H9 (cell line): ENCODE data around the gene CCDC74A. TPM values are rescaled to one million over a fixed set of nuclear protein-coding genes. Genes with fewer than 3 reads are reported as not detected.

Experiments
- DNase-seq: peaks from one replicate; pipeline ENCODE4 v3.0.0-alpha.2; 2017
- H2AFZ ChIP-seq: one replicate; pipeline ENCODE4 v1.6.1; 2013; ENCODE audit warnings: mild to moderate bottlenecking, low read length, control low read depth, moderate library complexity
- H2AK5ac ChIP-seq: 2 replicates; pipeline ENCODE4 v1.6.1; 2013; ENCODE audit warnings: low read length, control low read depth, mixed read lengths; ENCODE audit not compliant: insufficient read length
- H2BK120ac ChIP-seq: one replicate; pipeline ENCODE4 v1.6.1; 2013; ENCODE audit warnings: low read depth, mild to moderate bottlenecking, low read length, control low read depth, inconsistent platforms; ENCODE audit not compliant: poor library complexity, severe bottlenecking
- H2BK12ac ChIP-seq: 2 replicates; pipeline ENCODE4 v1.6.1; 2013; ENCODE audit warnings: low read length, control low read depth, mixed read lengths, low read depth; ENCODE audit not compliant: insufficient read length
- H2BK15ac ChIP-seq: 2 replicates; pipeline ENCODE4 v1.6.1; 2013; ENCODE audit warnings: low read depth, low read length, control low read depth
- H2BK20ac ChIP-seq: one replicate; pipeline ENCODE4 v1.6.1; 2013; ENCODE audit warnings: low read depth, mild to moderate bottlenecking, low read length, control low read depth, inconsistent platforms; ENCODE audit not compliant: poor library complexity, severe bottlenecking
- H2BK5ac ChIP-seq: 2 replicates; pipeline ENCODE4 v1.6.1; 2013; ENCODE audit warnings: low read length, control low read depth, mixed read lengths; ENCODE audit not compliant: insufficient read length
- H3K14ac ChIP-seq: 2 replicates; pipeline ENCODE4 v1.6.1; 2013; ENCODE audit warnings: low read length, control low read depth; ENCODE audit not compliant: insufficient read depth
- H3K18ac ChIP-seq: 2 replicates; pipeline ENCODE4 v1.6.1; 2013; ENCODE audit warnings: low read depth, mild to moderate bottlenecking, mixed read lengths, low read length, control low read depth; ENCODE audit not compliant: insufficient read length
- H3K23ac ChIP-seq: 2 replicates; pipeline ENCODE4 v1.6.1; 2013; ENCODE audit warnings: low read length, control low read depth, mixed read lengths, low read depth; ENCODE audit not compliant: insufficient read length
- H3K23me2 ChIP-seq: 2 replicates; pipeline ENCODE4 v1.6.1; 2013; ENCODE audit warnings: low read depth, mild to moderate bottlenecking, mixed read lengths, low read length, control low read depth; ENCODE audit not compliant: insufficient read length, poor library complexity, severe bottlenecking
- H3K27ac ChIP-seq: 2 replicates; pipeline ENCODE4 v1.5.1; 2013; ENCODE audit warnings: low read length, control low read depth, mixed read lengths, low read depth; ENCODE audit not compliant: insufficient read length
- H3K27me3 ChIP-seq: 2 replicates; pipeline ENCODE4 v1.6.1; 2013; ENCODE audit warnings: low read length, control low read depth, inconsistent platforms; ENCODE audit not compliant: insufficient read depth
- H3K4ac ChIP-seq: 2 replicates; pipeline ENCODE4 v1.6.1; 2013; ENCODE audit warnings: low read depth, mild to moderate bottlenecking, control low read depth, inconsistent platforms, low read length, moderate library complexity
- H3K4me1 ChIP-seq: 2 replicates; pipeline ENCODE4 v1.6.1; 2013; ENCODE audit warnings: low read length, control low read depth, inconsistent platforms; ENCODE audit not compliant: insufficient read depth
- H3K4me2 ChIP-seq: 2 replicates; pipeline ENCODE4 v1.6.1; 2013; ENCODE audit warnings: low read length, control low read depth, mixed read lengths; ENCODE audit not compliant: insufficient read length, insufficient read depth
- H3K56ac ChIP-seq: 2 replicates; pipeline ENCODE4 v1.6.1; 2013; ENCODE audit warnings: low read depth, mild to moderate bottlenecking, mixed read lengths, low read length, control low read depth; ENCODE audit not compliant: insufficient read length
- H3K79me1 ChIP-seq: 2 replicates; pipeline ENCODE4 v1.6.1; 2013; ENCODE audit warnings: low read depth, mild to moderate bottlenecking, moderate library complexity, low read length, control low read depth, inconsistent platforms; ENCODE audit not compliant: insufficient read depth, poor library complexity, severe bottlenecking
- H3K79me2 ChIP-seq: 2 replicates; pipeline ENCODE4 v1.6.1; 2013; ENCODE audit warnings: low read length, control low read depth, inconsistent platforms; ENCODE audit not compliant: insufficient read depth
- H3K9ac ChIP-seq: 2 replicates; pipeline ENCODE4 v1.6.1; 2013; ENCODE audit warnings: low read length, control low read depth, mixed read lengths; ENCODE audit not compliant: insufficient read length; ENCODE audit errors: extremely low read depth
- H3K9me3 ChIP-seq: one replicate; pipeline ENCODE4 v1.6.1; 2013; ENCODE audit warnings: low read depth, low read length, inconsistent platforms; ENCODE audit not compliant: control insufficient read depth
- H3T11ph ChIP-seq: one replicate; pipeline ENCODE4 v1.6.1; 2013; ENCODE audit warnings: mild to moderate bottlenecking, low read length, control low read depth, inconsistent platforms
- H4K20me1 ChIP-seq: one replicate; pipeline ENCODE4 v1.6.1; 2013; ENCODE audit not compliant: control insufficient read depth, insufficient read length, insufficient read depth
- H4K5ac ChIP-seq: 2 replicates; pipeline ENCODE4 v1.6.1; 2013; ENCODE audit warnings: low read depth, mild to moderate bottlenecking, mixed read lengths, low read length, control low read depth; ENCODE audit not compliant: insufficient read length
- H4K8ac ChIP-seq: replicated peaks from 2 replicates; pipeline ENCODE4 v1.6.1; 2013; ENCODE audit warnings: low read length, control low read depth, mixed read lengths, low read depth; ENCODE audit not compliant: insufficient read length
- H4K91ac ChIP-seq: 2 replicates; pipeline ENCODE4 v1.6.1; 2013; ENCODE audit warnings: low read depth, mild to moderate bottlenecking, moderate library complexity, mixed read lengths, low read length, control low read depth; ENCODE audit not compliant: insufficient read length
- H3K27ac Mint-ChIP-seq, 3 experiments: 2 replicates in 2 of 3; 3 replicates in 1 of 3; pipeline ENCODE4 v1.8.0; 2020 to 2021; ENCODE audit warnings: mixed read lengths in 3 of 3, mild to moderate bottlenecking in 1 of 3, moderate library complexity in 1 of 3
- H3K27me3 Mint-ChIP-seq: 2 replicates; pipeline ENCODE4 v1.8.0; 2021; ENCODE audit warnings: low read depth, mild to moderate bottlenecking, moderate library complexity, mixed read lengths
- H3K36me3 Mint-ChIP-seq, 3 experiments: 2 replicates in 2 of 3; 3 replicates in 1 of 3; pipeline ENCODE4 v1.8.0; 2020 to 2021; ENCODE audit warnings: low read depth in 3 of 3, mixed read lengths in 3 of 3; ENCODE audit not compliant: insufficient read depth in 1 of 3
- H3K4me1 Mint-ChIP-seq, 2 experiments: 2 replicates each; pipeline ENCODE4 v1.8.0; 2020; ENCODE audit warnings: mixed read lengths in 2 of 2
- H3K4me3 Mint-ChIP-seq, 2 experiments: 2 replicates in 1 of 2; 3 replicates in 1 of 2; pipeline ENCODE4 v1.8.0; 2020 to 2021; ENCODE audit warnings: mild to moderate bottlenecking in 2 of 2, mixed read lengths in 2 of 2, moderate library complexity in 1 of 2
- H3K9me3 Mint-ChIP-seq, 2 experiments: 2 replicates in 1 of 2; 3 replicates in 1 of 2; pipeline ENCODE4 v1.8.0; 2020; ENCODE audit warnings: mild to moderate bottlenecking in 2 of 2, mixed read lengths in 2 of 2, moderate library complexity in 1 of 2
- WGBS: extraction: QIAGEN DNeasy Blood & Tissue Kit; methylation state at CpG from one replicate; pipeline ENCODE4 v1.1.7; 2013; ENCODE audit warnings: missing lambda C conversion rate, low lambda C conversion rate, mixed read lengths; ENCODE audit not compliant: insufficient read length; ENCODE audit errors: extremely low coverage; 5-methylcytosine and 5-hydroxymethylcytosine counted together
- total RNA-seq: library from RNA; stranded (reverse); gene quantifications from 2 replicates; pipeline ENCODE4 v1.2.1, GENCODE V29; 2021
- TF ChIP-seq, protein P1 (sequence below): fragments of 200-600 bp; sonication (generic); conservative IDR thresholded peaks from 3 replicates; pipeline ENCODE4 v1.8.0; 2021; ENCODE audit warnings: antibody characterized with exemption, mild to moderate bottlenecking

Gene CCDC74A
- total RNA-seq, 1 experiment from 2014 or later = 10.8 TPM

DNA sequence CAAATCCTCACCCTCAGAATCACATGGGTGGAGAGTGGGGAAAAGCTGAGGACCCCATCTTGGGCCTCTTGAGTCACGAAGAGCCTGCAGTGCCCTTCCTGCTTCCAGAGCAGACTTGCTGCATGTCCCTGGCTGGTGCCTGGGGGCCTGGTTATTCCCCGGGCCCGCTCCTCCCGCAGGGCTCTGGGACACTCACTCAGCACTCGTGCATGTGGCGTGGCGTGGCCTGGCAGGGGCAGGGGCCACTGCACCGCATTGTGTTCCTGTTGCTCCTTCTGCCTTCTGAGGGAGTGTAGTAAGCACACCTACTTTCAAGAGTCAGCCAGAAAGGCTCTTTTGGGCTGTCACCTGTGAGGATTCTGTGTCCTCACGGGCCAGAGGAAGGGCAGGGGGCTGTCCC lies 18.1 kb upstream of the CCDC74A start:
- no peak overlapping the region for H2AFZ ChIP-seq
- no peak overlapping the region for H3K27ac ChIP-seq
- no peak overlapping the region for H4K5ac ChIP-seq
- no peaks in the 10 kb centered on the region for H3K9me3 ChIP-seq
- no peak overlapping the region for H3K18ac ChIP-seq
- no peak overlapping the region for H2BK5ac ChIP-seq
- no peak overlapping the region for H3K9ac ChIP-seq
- Mint-ChIP-seq H3K36me3 (peaks cover 23 to 69% (median 58%) of the 10 kb centered on the region in 3 experiments; a peak in 6 of 7 replicates), H3K27me3 (no peaks in the 10 kb centered on the region), H3K4me3 (no peak overlapping the region), H3K4me1 (no peaks in the 10 kb centered on the region; a peak in 1 of 4 replicates), H3K27ac (no peak overlapping the region), H3K9me3 (no peaks in the 10 kb centered on the region)
- H2BK20ac ChIP-seq = no peak overlapping the region
- H4K20me1 ChIP-seq = no peaks in the 10 kb centered on the region
- no peak overlapping the region for H2BK15ac ChIP-seq
- no peaks in the 10 kb centered on the region for H3K79me1 ChIP-seq
- no peak overlapping the region for H4K91ac ChIP-seq
- H2AK5ac ChIP-seq = no peak overlapping the region
- H3K79me2 ChIP-seq = no peaks in the 10 kb centered on the region
- no peak overlapping the region for H3K56ac ChIP-seq
- no peak overlapping the region for H3T11ph ChIP-seq
- H3K14ac ChIP-seq = no peak overlapping the region
- TF ChIP-seq, protein P1, sequence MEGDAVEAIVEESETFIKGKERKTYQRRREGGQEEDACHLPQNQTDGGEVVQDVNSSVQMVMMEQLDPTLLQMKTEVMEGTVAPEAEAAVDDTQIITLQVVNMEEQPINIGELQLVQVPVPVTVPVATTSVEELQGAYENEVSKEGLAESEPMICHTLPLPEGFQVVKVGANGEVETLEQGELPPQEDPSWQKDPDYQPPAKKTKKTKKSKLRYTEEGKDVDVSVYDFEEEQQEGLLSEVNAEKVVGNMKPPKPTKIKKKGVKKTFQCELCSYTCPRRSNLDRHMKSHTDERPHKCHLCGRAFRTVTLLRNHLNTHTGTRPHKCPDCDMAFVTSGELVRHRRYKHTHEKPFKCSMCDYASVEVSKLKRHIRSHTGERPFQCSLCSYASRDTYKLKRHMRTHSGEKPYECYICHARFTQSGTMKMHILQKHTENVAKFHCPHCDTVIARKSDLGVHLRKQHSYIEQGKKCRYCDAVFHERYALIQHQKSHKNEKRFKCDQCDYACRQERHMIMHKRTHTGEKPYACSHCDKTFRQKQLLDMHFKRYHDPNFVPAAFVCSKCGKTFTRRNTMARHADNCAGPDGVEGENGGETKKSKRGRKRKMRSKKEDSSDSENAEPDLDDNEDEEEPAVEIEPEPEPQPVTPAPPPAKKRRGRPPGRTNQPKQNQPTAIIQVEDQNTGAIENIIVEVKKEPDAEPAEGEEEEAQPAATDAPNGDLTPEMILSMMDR = no peak
- H3K23me2 ChIP-seq = no peaks in the 10 kb centered on the region
- DNase-seq = no peak
- H3K4me1 ChIP-seq = no peaks in the 10 kb centered on the region
- H3K4ac ChIP-seq = no peak overlapping the region
- no peak overlapping the region for H4K8ac ChIP-seq
- no peak overlapping the region for H2BK120ac ChIP-seq
- H2BK12ac ChIP-seq = no peak overlapping the region
- no CpG with 5 or more reads among the region's 9 CpGs for WGBS
- no peak overlapping the region for H3K4me2 ChIP-seq
- H3K27me3 ChIP-seq = no peaks in the 10 kb centered on the region
- H3K23ac ChIP-seq = no peak overlapping the region
